ENCODE results near the gene DTNA.

DNA sequence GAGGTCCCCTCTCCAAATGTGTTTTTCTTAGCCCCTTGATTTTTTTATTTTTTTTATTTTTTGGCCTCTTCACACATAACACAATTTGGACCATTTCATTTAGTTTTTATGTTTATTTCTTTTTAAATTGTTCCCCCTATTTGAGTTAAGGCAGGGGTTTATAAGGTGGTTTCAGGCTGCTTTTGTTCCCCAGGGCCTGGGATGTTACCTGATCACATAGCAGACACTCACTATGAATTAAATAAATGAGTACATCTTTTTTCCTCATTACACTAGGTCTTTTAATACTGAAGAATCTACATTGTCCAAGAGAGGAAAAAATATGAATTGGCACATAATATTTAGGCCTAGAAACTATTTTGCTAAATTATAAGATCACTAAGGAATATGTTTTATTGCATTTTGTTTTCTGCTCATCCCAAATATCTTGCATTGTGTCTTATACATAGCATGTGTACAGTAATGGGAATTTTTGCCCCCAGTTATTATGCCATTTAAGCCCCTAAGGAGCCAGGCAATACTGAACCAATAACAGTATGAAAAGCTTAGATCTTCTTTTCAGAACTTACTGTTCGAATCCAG lies 218.7 kb downstream of the DTNA start:
- TF ChIP-seq POLR2AphosphoS5 (IDR thresholded peaks at IDR 0.05; ENCODE audit: insufficient read depth in 1 of 2, low read depth in 1 of 2): no peak
- TF ChIP-seq, protein P1, sequence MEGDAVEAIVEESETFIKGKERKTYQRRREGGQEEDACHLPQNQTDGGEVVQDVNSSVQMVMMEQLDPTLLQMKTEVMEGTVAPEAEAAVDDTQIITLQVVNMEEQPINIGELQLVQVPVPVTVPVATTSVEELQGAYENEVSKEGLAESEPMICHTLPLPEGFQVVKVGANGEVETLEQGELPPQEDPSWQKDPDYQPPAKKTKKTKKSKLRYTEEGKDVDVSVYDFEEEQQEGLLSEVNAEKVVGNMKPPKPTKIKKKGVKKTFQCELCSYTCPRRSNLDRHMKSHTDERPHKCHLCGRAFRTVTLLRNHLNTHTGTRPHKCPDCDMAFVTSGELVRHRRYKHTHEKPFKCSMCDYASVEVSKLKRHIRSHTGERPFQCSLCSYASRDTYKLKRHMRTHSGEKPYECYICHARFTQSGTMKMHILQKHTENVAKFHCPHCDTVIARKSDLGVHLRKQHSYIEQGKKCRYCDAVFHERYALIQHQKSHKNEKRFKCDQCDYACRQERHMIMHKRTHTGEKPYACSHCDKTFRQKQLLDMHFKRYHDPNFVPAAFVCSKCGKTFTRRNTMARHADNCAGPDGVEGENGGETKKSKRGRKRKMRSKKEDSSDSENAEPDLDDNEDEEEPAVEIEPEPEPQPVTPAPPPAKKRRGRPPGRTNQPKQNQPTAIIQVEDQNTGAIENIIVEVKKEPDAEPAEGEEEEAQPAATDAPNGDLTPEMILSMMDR (IDR thresholded peaks at IDR 0.05): no peak

Data from vagina (tissue), 2 donors.